ENCODE measurements around the gene HSD17B12. TPM values are rescaled to one million over a fixed set of nuclear protein-coding genes. Genes with fewer than 3 reads are reported as not detected.

HSD17B12 gene
- polyA plus RNA-seq, 2 of the 4 experiments (the other 2 are of a cell fraction) = 102 to 103 TPM

- TF ChIP-seq, protein P1, sequence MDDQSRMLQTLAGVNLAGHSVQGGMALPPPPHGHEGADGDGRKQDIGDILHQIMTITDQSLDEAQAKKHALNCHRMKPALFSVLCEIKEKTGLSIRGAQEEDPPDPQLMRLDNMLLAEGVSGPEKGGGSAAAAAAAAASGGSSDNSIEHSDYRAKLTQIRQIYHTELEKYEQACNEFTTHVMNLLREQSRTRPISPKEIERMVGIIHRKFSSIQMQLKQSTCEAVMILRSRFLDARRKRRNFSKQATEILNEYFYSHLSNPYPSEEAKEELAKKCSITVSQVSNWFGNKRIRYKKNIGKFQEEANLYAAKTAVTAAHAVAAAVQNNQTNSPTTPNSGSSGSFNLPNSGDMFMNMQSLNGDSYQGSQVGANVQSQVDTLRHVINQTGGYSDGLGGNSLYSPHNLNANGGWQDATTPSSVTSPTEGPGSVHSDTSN (IDR thresholded peaks at IDR 0.05) = no peak
- TF ChIP-seq HOXA7 (CRISPR knock-in tag; IDR thresholded peaks at IDR 0.05) (peak; percentile 39; the same call in 1 of the 2 replicates), EP300 (IDR thresholded peaks at IDR 0.05) (no peak), RARB (CRISPR knock-in tag; IDR thresholded peaks at IDR 0.05) (0 out of 2 replicates have a peak, but pooled peaks have one; percentile 36), POLR2A (IDR thresholded peaks at IDR 0.05; ENCODE audit: low read length) (peak; percentile 53), EHF (CRISPR knock-in tag; IDR thresholded peaks at IDR 0.05) (peak; percentile 86), FOSL2 (IDR thresholded peaks at IDR 0.05) (no peak), FOSL2 (CRISPR knock-in tag; IDR thresholded peaks at IDR 0.05) (peak; percentile 39; the same call in 1 of the 2 replicates), CTCF (IDR thresholded peaks at IDR 0.05) (no peak)
These were observed 200.2 kb downstream of the HSD17B12 start, which contains the start of gene ALKBH3 (continued) for GRCh38 chr11:43880640-43881159.

- FAIRE-seq (no peak), ATAC-seq (no peak), DNase-seq (ENCODE audit: low read depth in 1 of 2, low spot score in 1 of 2) (no peak)
- Histone ChIP-seq H3K27ac (no peak overlapping the region), H3K4me1 (no peaks in the 10 kb centered on the region), H3K4me2 (no peak overlapping the region), H3K4me3 (no peak overlapping the region), H3K9me3 (no peaks in the 10 kb centered on the region)
- POLR2A ChIA-PET = no interaction called here
- WGBS (ENCODE audit: missing lambda C conversion rate) = 76% methylated on average over 3 of the region's 3 CpGs
- CTCF ChIA-PET = interaction anchor here (5.0 to 7.8 kb wide), 3 partner anchors 14 to 145 kb away, joined by 82 to 172 read pairs (median 159); partner anchors contain the start of gene C11orf96
- TF ChIP-seq CBX2 (IDR thresholded peaks at IDR 0.05; ENCODE audit: borderline replicate concordance, low read depth) = no peak
- no peak for TF ChIP-seq REST (IDR thresholded peaks at IDR 0.05)
- TF ChIP-seq SREBF2 (IDR thresholded peaks at IDR 0.05) = no peak
These were observed 212.3 kb downstream of the HSD17B12 start for GRCh38 chr11:43892851-43893250.

GRCh38 chr11:43894546-43894945 is 214.0 kb downstream of the HSD17B12 start:
- no peak for FAIRE-seq
- ChIA-PET POLR2A (no interaction called here), CTCF (interaction anchor here (0.5 to 7.8 kb wide), 5 partner anchors 51 to 200 kb away, joined by 3 to 172 read pairs (median 5); partner anchors contain the start of gene C11orf96)
- Histone ChIP-seq H3K27ac (no peak overlapping the region), H3K4me1 (no peaks in the 10 kb centered on the region), H3K9me3 (no peaks in the 10 kb centered on the region), H3K4me3 (no peak overlapping the region), H3K4me2 (no peak overlapping the region)
- WGBS (ENCODE audit: missing lambda C conversion rate) = 94% methylated on average over 2 of the region's 2 CpGs
- DNase-seq (ENCODE audit: low read depth in 1 of 2, low spot score in 1 of 2) = no peak
- ATAC-seq = no peak
- no peak for TF ChIP-seq ZNF302 (CRISPR knock-in tag; IDR thresholded peaks at IDR 0.05)
- TF ChIP-seq, protein P1 (IDR thresholded peaks at IDR 0.05) = no peak
- TF ChIP-seq NPAS2 (CRISPR knock-in tag; IDR thresholded peaks at IDR 0.05; ENCODE audit: borderline replicate concordance) = no peak
- no peak for TF ChIP-seq FOSL2 (IDR thresholded peaks at IDR 0.05)
- no peak for TF ChIP-seq FOSL2 (CRISPR knock-in tag; IDR thresholded peaks at IDR 0.05)
- no peak for TF ChIP-seq E2F6 (IDR thresholded peaks at IDR 0.05; ENCODE audit: borderline replicate concordance, low read depth)
- no peak for TF ChIP-seq BCL3 (IDR thresholded peaks at IDR 0.05)
- no peak for TF ChIP-seq RARB (CRISPR knock-in tag; IDR thresholded peaks at IDR 0.05)
- no peak for TF ChIP-seq POLR2A (IDR thresholded peaks at IDR 0.05; ENCODE audit: low read length)
- no peak for TF ChIP-seq USF2 (IDR thresholded peaks at IDR 0.05)
- no peak for TF ChIP-seq REST (IDR thresholded peaks at IDR 0.05)
- no peak for TF ChIP-seq NR3C1 (IDR thresholded peaks at IDR 0.05)
- no peak for TF ChIP-seq SMC3 (IDR thresholded peaks at IDR 0.05)

Measured in A549 (cell line).